Stimulated activated CD8-positive, alpha-beta memory T cell treated with anti-CD3 and anti-CD28 coated beads, Interleukin-4, amount 100 ng/mL, for 4 hours (primary cell): ENCODE results near the gene ING2.

Experiments
- DNase-seq, 2 donors: peaks; one replicate each; pipeline ENCODE4 v3.0.0-alpha.2; 2020; ENCODE audit warnings: low read depth in 2 of 2, low spot score in 1 of 2

Gene ING2

DNA sequence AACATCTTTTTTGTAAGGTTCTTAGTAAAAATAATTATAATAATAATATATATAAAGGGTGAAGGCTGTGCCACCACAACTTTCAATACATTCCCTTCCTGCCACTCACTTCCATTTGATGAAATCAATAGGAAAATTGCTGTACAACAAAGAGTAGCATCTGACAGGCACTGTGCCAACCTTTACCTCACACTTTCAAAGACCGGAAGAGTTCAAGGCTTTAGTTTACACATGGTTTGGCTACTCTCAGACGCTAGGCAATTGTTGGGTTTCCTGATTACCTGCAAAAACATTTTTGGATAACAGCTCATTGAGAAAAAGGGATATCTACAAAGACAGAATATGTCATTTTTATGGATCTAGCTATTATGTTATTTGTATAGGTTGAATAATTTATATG, 5.5 kb upstream of the ING2 start:
- no peak for DNase-seq

GRCh38 chr4:183499801-183500200, 5.1 kb upstream of the ING2 start:
- DNase-seq = no peak

GRCh38 chr4:183503497-183504063, 1.3 kb upstream of the ING2 start:
- peak; percentile 1 to 9 for DNase-seq

- DNase-seq = peak; percentile 99
These were observed 561 bp upstream of the ING2 start for GRCh38 chr4:183504064-183504929.

DNA sequence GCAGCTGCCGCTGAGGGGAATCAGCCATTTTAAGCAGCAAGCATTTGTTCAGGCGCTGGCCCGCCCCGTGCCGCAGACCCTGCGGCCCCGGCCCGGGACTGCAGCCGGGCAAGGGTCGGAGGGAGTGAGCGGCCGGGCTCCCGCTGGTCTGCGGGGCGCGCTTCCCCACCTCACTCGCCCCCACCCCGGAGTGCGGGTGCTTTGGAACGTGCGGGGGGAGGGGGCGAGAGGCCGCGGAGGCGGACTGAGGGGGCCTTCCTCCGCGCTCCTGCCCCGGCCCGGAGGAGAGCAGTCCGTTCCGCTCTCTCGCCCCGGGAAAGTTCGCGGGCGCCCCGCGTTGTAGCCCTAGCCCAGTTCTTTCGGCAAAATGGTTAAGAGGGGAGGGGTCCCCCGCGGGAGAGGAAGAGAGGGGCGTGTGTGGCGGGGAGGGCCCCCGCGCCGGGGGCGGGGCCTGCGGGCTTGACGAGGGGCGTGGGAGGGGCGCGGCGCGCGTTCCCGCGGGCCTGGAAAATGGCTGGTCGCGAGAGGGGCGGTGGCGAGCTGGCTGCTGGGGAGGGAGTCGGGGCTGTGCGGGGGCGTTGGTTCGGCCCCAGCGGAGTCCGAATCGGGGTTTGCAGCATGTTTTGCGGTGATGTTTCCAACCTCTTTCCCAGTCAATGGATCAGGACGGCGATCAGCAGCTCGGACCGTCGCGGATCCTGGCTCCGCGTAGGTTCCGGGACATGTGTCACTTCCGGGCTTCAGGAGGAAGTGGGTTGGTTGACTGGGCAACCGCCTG, 942 bp downstream of the ING2 start:
- DNase-seq = peak; percentile 73 to 75

GRCh38 chr4:183506389-183506735, 1.5 kb downstream of the ING2 start:
- no peak for DNase-seq

- no peak for DNase-seq
These were observed 3.3 kb downstream of the ING2 start for GRCh38 chr4:183507925-183508696.

DNA sequence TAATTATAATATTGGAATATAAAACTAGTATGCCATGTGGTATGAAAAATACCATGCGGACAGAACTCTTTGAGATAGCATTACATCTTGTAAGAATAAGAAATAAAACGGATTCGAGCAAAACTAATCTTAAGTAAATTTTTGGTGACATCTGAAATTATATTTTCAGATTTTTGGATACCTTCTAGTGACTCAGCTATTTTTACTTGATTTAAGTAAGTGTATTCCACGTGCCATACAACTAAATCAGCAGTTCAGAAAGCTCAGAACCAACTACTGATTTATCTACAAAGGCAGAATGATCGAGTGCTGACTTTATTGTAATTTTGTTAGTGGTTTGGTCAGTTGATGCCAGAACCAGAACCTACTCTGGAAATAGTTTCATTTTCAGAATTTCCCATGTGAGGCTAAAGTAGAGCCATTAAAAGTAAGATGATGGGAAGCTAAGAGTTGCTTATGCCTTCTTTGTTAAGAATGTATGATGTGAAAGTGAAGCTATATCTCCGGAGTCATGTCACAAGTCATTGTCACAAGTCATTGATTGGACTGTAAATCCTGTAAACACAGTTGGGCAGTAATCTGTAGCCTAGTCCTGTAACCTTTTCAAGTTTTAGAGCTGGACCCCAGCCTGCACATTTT, 4.0 kb downstream of the ING2 start:
- no peak for DNase-seq

GRCh38 chr4:183515411-183515810, 10.6 kb downstream of the ING2 start:
- DNase-seq = no peak

DNA sequence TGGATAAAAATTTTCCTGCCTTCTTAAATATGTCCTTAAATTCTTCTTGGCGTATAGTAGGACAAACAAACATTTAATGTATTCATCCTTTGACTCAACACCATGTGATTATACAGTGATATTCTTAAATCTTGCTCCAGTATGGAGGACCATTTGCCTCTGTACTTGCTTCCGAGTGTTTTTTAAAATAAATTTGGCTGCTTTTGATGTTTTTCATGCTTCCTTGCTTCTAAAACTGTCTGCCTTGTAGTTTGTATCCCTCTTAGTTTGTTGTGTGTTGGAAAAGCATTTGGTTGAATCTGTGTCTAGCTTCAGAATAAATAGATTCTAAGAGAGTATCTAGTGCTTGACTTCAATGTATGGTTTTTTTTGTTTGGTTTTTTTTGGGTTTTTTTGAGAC, 12.3 kb downstream of the ING2 start:
- DNase-seq = no peak

DNA sequence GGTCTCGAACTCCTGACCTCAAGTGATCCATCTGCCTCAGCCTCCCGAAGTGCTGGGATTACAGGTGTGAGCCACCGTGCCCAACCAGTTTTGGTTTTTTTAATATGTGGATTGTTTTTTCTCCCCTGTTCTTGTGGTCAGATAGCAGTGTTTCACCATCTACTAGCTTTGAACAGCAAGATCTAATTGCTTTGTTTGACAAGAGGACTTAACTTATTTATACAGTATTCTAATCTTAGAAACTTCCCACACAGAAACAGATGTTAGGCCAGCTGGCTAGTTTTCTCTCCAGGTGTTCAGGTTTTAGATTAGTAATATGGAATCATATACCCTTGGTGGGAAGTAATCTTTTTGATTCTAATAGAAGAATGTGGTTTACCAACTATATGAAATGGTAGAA, 12.9 kb downstream of the ING2 start:
- no peak for DNase-seq

DNA sequence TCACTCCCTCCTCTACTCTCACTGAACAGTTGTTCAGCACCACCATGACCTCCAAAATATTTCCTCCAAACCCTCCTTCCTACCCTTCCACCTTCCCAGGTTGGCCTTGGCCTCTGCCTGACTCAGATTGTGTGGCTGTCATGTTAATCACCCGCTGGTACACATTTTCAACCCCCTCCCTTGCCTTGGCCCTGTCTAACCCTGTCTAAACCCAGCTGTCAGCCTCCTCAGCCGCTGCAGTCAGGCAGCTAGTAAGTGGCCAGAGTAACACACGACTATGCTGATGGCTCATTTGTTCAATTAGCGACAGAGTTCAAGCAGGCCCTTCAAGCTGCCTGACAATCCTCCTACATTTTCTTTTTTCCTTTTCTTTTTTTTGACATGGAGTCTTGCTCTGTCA, 18.0 kb downstream of the ING2 start:
- DNase-seq = no peak

DNA sequence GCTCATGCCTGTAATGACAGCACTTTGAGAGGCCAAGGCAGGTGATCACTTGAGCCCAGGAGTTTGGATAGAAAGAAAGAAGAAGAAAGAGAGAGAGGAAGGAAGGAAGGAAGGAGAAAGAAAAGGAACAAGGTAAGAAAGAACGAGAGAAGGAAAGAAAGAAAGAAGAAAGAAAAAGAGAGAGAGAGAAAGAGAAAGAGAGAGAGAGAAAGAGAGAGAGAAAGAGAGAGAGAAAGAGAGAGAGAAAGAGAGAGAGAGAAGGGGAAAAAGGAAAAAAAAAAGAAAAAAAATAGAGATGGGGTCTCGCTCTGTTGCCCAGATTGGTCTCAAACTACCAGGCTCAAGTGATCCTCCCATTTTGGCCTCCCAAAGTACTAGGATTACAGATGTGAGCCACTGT, 22.5 kb downstream of the ING2 start:
- no peak for DNase-seq

GRCh38 chr4:183532821-183533220, 28.0 kb downstream of the ING2 start:
- no peak for DNase-seq

GRCh38 chr4:183533698-183534097, 28.8 kb downstream of the ING2 start:
- no peak for DNase-seq

DNA sequence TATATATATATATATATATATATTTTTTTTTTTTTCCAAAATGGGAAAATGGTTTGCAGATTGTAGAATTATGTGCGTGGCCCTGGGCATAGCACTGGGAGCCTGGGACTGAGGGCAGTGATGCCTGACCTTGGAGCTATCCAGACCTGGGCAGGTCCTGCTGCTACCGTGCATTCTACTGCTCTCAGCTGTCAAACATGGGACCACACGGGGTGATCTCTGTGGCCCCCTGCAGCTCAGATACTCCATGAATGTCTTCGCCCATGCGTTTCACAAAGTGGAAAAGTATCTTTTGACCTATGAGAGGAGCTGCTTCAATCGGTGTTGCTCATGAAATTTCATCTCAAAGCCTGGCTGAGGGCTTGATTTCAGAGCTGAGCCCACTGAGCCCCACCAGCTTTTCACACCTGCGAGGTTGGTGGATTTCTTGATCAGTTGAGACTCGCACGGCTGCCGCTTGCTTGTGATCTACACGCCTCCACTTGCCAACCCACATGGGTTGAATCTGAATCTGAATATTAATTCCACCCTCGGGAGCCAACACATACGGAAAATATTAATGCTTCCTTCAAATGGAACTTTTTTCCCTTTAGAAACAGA, 35.7 kb downstream of the ING2 start:
- DNase-seq = no peak

GRCh38 chr4:183541010-183541751, 36.3 kb downstream of the ING2 start:
- DNase-seq = no peak

- no peak for DNase-seq
These were observed 36.8 kb downstream of the ING2 start for GRCh38 chr4:183541752-183542040.

DNA sequence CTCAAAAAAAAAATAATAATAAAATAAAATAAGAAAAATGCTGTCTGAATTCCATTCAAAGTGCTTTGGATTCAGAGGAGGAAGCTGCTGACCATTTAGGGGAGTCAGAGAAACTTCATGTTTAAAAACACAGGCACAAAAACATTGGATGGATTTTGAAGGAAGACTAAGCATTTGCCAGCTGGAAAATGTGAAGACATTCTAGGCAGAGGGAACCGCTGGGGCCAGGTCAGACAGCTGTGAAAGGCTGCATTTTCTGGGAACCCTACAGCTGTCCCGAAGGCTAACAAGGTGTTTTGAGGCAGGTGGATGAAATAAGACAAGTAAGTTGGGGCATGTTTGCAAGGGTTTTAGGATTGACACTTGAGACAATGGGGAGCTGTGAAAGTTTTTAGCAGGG, 38.6 kb downstream of the ING2 start:
- no peak for DNase-seq

DNA sequence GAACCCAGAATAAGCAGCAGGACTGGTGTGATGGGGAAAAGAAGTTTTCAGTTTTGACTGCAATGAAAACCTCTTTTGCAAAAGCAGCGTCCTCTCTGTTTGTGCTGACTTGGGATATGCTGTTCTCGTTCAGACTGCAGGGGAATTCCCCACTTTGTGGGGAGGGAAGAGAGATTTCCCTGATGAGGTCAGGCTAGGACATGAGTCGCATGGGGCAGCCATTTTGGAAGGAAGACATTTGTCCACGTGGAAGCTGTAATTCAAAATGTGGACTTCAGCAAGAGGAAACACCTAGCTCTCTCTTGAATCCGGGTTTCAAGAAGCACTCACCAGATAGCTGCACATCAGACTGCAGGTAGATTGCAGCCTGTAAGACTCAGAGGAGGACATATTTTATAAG, 39.3 kb downstream of the ING2 start:
- no peak for DNase-seq
